Dedifferentiated amniotic fluid mesenchymal stem cell (primary cell): ENCODE data around the gene UHMK1.
"Not testable (repeated sequence)": the region's sequence is repeated elsewhere in the genome, so short reads cannot be mapped to it uniquely, and the experiment has no call there.

Source experiments
- DNase-seq: peaks from one replicate; pipeline ENCODE4 v3.0.0-alpha.2; 2016; ENCODE audit errors: extremely low spot score

UHMK1 gene

DNA sequence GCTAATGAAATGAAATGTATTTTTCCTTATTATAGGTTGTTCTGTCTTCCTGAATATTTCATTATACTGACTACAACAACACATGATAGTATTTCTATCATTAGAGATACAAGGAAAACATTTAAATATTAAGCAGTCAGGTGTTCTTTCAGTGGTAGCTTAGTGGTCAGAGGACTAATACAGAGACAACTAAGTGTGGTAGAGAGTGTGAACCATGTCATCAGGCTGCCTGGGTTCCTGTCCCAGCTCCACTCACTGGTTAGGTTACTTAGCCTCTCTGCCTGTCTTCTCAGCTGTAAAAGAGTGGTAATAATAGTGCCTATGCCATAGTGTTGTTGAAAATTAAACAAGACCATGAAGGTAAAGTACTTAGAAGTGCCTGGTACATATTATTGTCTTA, 67.8 kb downstream of the UHMK1 start:
- no peak for DNase-seq

GRCh38 chr1:162566870-162567269, 69.3 kb downstream of the UHMK1 start:
- DNase-seq, result no peak

GRCh38 chr1:162568802-162569201, 71.2 kb downstream of the UHMK1 start:
- no peak for DNase-seq

- no peak for DNase-seq
These were observed 73.1 kb downstream of the UHMK1 start for GRCh38 chr1:162570718-162571117.

DNA sequence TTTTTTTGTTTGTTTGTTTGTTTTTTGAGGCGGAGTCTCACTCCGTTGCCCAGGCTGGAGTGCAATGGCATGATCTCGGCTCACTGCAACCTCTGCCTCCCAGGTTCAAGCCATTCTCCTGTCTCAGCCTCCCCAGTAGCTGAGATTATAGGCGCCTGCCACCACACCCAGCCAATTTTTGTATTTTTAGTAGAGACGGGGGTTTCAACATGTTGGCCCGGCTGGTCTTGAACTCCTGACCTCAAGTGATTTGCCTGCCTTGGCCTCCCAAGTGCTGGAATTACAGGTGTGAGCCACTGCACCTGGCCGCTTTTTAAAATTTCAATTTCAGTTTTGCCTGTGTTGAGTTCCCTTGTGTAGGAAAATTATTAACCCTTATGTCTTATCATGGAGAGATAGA, 73.5 kb downstream of the UHMK1 start:
- not testable (repeated sequence) for DNase-seq

DNA sequence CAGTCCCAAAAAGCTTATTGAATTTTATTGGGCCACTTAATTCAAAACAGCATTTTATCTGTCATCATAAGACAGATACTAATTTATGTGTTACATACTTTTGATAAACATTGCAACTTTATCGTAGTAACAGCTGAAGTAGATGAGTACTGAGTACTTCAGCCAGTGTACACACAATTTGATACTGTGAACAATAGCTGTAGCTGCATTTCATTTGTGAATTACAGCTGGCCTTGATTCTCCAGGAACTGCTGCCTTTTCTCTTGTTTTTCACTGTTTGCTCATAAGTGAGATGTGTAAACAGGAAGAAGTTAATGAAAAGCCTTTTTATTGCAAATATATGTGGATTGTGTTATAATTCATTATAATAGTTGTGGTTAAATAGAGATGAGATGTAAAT, 74.1 kb downstream of the UHMK1 start:
- DNase-seq, result no peak

GRCh38 chr1:162573136-162573535, 75.5 kb downstream of the UHMK1 start:
- no peak for DNase-seq

DNA sequence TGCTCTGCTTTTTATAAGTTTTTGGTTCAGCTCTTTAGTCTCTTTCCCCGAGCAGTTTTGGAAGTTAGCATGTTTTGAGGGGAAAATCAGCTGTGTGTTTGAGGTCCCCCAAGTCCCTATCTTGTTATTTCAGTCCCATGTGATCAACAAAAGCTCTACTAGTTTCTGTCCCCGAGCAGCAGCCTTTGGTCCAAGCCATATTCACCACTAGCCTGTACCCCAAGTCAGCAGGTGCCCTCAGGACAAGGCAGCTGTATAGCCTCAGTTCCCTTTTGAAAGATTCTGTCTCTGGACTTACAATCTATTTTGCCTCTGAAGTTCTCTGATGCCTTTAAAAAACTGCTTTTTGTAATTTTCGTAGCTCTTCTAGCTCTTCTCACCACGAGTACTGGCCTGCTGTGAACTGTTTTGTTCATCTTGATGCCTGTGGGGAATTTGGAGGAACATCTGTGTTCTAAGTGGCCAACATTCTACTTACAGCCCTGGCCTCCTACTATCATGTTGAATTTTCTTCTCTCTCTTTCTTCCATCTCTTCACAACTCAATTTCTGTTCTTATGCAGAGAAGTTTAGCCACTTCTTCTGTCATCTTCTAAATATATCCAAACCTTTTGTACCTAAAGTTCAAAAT, 80.6 kb downstream of the UHMK1 start:
- no peak for DNase-seq

- DNase-seq, result no peak
These were observed 81.3 kb downstream of the UHMK1 start for GRCh38 chr1:162578936-162579335.
